NCI-H1048 (cell line): ENCODE results near the gene NFATC1.

Experiments used
- DNase-seq: peaks from one replicate; lab custom pipeline; 2025; lab: John Stamatoyannopoulos, UW

The NFATC1 gene

DNA sequence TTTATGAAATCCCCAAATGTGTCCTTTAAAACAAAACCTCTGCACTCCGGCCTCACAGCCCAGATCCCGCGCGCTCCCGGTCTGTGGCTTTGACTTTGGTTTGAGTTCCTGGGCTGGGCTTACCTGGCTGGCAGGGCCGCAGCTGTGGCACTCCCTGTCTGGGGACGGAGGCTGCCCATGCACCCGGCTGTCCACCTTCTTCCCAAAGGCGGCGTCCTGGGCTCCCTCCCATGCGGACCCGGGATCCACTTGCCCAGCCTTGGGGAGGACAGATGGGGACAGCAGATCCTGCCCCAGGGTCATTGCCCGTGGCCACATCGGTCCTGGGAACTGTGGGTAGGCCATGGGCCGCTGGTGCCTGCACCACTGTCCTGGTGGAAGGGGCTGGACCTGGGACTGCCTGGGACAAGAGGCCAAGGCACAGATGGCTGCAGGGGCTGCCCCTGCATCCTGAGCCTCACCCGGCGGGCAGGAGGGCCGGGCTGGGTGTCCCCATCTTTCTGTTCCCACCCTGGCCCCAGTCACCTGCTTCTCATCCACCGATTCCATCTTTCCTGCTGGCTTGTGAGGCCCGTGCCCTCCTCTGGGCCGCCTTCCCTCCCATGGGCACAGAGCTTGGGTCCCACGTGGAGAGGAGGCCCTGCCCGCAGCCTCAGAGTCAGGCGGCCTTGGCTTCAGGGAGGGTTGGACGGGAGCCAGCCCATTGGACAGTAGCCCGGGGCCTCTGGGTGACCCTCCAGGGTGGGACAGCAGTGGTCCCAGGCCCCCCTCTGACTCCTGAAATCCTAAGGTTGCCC lies 27.7 kb downstream of the NFATC1 start:
- DNase-seq: no peak

DNA sequence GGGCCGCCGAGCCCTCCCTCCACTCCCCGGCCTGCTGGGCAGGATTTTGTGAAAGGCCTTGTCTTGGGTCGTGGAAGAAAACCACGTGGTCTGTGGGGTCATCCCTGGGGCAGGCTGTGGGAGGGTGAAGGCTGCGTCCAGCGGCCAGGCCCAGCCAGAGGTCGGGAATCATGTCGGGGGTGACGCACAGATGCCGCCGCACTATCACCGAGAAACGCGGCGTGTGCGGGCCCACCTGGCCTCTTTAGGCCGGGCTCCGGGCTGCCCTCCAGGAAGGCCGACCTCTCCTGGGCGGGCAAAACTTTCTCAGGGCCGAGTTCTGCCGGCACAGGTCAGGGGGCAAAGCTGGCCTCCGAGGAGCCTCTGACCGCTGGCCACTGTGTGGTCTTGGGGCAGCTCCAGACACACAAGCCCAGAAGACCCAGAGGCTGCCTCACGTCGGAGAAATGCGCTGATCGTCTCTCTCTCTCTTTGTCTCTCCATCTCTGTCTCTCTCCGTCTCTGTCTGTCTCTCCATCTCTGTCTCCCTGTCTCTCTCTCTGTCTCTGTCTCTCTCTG lies 28.4 kb downstream of the NFATC1 start:
- no peak for DNase-seq

DNA sequence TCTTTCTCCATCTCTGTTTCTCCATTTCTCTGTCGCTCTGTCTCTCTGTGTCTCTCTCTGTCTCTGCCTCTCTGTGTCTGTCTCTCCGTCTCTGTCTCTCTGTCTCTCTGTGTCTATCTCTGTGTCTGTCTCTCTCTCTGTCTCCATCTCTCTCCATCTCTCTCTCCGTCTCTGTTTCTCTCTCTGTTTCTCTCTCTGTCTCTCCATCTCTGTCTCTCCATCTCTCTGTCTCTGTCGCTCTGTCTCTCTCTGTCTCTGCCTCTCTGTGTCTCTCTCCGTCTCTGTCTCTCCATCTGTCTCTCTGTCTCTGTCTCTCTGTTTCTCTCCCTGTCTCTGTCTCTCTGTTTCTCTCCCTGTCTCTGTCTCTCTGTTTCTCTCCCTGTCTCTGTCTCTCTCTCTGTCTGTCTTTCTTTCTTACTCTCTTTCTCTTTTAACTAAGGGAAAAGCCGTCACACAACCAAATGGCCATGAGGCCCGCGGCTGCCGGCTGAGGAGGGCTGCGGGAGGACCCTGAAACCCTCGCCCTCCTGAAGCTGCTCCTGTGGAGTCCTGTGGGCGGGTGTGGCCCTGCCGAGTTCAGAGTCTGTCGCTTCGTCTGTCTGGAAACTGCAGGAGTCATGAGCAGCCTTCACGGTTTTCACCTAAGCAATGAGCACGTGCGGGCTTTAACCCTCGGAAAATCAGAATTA lies 29.3 kb downstream of the NFATC1 start:
- DNase-seq: no peak

- no peak for DNase-seq
These were observed 29.8 kb downstream of the NFATC1 start for GRCh38 chr18:79425569-79425886.

GRCh38 chr18:79426376-79427300 lies 30.9 kb downstream of the NFATC1 start:
- no peak for DNase-seq

GRCh38 chr18:79427368-79428225 lies 31.9 kb downstream of the NFATC1 start:
- DNase-seq: no peak

- DNase-seq: no peak
These were observed 32.6 kb downstream of the NFATC1 start for GRCh38 chr18:79428287-79428686.

GRCh38 chr18:79429381-79429780 lies 33.7 kb downstream of the NFATC1 start:
- DNase-seq: no peak

- DNase-seq: no peak
These were observed 34.1 kb downstream of the NFATC1 start for GRCh38 chr18:79429785-79430281.

DNA sequence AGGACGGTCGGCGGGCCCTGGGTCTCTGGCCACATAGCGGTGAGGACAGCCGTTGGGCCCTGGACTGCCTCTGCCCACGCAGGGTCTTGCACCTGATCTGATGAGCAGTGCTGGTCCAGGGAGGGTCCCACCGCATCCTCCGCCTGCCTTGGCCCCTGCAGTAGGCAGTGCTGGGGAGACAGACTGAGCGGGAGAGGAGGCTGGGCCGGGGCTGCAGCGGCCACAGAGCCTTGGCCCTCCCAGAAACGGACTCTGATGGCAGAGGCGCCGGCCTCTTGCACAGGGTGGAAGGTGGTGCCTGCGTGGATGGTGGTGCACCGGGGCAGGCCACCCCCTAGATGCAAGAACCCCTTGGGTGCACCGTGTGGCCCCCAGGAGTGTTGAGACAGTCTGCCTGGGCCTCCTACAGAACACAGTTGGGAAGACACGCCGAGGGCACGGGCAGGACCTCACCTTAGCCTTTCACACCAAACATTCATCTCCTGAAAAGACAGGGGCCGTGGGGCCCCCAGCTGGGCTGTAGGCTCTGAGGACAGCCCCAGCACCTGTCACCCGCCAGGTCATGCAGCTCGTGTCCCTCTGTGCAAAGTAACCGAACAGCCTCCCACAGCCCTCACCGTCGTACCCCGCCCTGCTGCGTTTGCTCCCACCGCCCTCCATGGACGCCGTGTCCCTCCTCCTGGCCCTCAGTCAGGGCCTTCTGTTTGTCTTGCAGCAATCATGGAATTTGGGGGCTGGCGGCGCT lies 36.8 kb downstream of the NFATC1 start:
- no peak for DNase-seq

DNA sequence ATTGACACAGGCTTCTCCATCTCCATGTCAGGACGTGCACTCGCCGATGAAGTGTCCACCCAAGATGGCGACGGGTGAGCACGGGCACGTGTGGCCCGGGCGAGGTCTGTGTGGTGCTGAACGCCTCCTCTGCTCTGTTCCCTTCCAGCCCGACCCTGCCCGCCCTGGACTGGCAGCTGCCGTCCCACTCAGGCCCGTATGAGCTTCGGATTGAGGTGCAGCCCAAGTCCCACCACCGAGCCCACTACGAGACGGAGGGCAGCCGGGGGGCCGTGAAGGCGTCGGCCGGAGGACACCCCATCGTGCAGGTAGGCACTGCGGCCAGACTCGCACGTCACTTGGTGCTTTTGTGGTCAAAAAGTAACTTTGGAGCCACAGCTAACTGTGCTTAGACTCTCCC lies 37.7 kb downstream of the NFATC1 start:
- no peak for DNase-seq

DNA sequence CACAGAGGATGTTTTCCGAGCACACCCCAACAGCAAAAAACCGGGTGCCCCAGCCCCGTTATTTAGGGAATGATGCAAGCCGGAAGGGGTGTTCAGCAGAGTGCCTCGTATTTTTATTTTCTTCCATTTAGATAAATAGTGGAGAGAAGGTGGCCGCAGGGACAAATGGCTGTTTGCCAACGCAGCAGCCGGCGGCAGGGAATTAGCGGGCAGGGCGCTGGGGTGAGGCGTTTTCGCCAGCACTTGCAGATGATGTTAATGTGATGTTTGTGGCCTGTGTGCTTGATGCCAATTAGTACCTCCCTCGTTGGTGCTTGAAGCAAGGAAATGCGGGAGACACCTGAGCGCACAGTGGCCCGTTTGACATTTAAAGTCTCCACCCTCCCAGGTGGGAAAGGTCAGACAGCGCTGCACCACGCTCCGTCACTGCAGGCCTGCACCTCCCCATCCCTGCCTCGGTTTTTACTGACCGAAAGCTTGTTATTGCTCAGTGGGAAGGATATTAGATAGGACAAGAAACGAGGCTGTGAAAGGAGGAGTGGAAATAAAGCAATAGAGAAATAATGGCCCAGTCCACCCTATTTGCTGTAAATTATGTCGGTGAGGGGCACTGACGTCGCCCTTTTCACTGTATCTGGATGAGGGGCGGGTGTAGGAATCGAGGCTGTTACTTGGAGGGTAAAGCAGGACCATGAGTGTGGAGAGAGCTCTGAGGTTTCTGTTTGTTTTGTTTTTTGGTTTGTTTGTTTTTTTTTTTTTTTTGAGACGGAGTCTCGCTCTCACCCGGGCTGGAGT lies 39.1 kb downstream of the NFATC1 start:
- no peak for DNase-seq

DNA sequence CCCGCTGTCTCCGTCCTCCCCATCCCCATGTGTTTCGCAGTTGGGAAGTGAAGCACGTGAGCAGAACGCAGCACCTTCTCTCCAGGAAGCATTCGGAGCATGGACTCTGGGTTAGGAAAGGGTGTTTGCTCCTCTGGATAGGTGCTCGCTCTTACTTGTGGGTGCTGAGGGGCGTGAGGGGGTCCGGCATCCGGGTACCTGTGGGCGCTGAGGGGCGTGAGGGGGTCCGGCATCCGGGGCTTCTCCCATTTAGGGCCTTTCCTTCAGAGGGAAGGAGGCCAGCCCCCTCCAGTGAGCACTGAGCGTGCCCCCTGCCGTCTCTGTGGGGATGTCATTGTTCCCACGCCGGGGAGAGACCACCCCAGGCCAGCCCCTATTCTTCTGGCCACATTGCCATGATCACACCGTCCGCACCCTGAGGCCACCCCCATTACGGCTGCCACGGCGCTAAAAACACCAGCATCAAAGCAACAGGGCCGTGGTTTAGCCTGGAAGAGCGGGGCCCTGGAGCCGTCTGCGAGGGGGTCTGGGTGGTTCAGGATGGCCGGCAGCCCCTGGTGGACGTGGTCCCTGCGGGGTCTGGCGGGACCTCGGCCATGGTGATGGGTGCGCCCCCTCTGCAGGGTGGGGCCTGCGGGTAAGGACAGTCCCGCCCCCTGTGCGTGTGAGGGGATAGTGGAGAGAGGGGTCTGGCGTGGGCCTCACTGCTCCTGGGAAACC lies 41.0 kb downstream of the NFATC1 start:
- no peak for DNase-seq

DNA sequence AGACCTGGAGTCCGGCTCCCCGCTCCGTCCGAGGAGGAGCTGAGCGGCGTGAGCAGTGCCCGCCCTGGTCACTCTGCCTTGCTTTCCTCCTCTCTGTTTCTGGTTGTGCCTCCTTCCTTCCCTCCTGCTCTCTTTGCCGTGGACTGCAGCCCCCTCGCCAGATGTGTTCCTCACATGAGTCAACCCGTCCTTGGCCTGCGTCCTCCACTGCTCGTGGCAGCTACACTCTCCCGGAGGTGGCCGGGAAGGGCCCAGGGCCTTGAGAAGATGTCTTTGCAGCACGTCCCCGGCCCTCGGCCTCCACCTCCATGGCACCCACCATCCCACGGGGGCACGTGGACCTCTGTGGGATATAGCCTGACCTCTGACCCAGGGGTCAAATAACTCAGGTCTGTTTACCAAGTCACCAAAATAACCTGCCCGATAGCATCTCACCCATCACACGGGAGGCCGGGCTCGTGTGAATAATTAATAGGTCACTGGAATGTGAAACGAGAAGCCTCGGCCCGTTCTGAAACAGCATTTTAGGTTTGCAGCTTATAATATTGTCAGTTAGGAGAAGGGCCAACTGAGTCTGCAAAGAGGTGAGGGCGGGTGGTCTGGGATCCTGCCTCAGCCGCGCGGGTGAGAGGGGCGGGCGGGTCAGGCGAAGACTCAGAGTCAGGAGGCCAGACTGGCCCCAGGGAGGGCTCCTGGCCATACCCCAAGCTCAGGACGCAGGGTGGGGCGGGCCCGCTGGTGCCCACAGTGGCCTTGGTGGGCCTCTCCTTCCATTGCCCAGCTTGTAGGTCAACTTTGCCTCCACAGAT lies 42.6 kb downstream of the NFATC1 start:
- DNase-seq: no peak

DNA sequence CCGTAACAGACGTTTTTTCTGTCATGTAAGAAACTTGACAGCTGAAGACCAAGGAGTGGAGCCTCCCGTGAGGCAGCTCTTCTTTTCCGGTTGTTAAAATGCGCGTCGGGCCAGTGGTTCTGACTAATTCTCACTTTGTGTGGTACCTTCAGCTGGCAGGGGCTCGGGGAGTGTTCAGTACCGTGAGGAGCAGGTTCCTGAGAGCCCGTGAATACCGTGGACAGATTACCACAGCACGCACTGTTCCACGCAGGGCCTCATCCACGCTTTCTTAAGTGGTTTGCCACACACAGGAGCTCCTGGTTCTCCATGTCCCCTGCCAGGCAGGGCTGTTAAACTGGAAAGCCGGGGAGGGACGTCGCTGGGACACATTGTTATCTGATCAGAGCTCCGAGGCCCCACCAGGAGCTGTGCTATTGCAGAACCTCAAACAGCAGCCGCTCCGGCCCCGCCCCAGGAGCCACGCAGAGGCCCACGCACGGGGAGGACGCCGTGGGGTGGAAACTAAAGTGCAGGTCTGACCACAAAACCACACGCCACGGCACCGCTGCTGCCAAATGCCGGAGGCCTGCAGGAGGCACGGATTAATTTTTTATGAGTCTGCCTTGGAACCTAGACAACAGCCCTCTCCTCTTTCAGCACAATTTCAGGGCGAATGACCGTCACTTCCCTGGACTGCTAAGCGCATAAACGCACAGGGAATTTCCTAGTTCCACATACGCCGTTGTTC lies 43.3 kb downstream of the NFATC1 start:
- DNase-seq: no peak

- DNase-seq: no peak
These were observed 43.9 kb downstream of the NFATC1 start for GRCh38 chr18:79439628-79440023.

- DNase-seq: no peak
These were observed 44.8 kb downstream of the NFATC1 start for GRCh38 chr18:79440316-79441110.
